Endothelial cell of umbilical vein (primary cell): ENCODE measurements around the gene MRAP. TPM values are rescaled to one million over a fixed set of nuclear protein-coding genes. Genes with fewer than 3 reads are reported as not detected.

Source experiments
- BruUV-seq: library from RNA; stranded (reverse); fragments of 400-500 nt; replicated peaks from 2 replicates; lab custom pipeline; 2021; lab: Mats Ljungman, UMichigan
- CTCF ChIA-PET: fragments of 300-600, 350-600 bp; sonication (Branson Sonifier 250); formaldehyde crosslinking; loops from one replicate; lab custom pipeline; 2021; ENCODE audit warnings: antibody characterized with exemption, inconsistent platforms; lab: Charles Lee
- POLR2A ChIA-PET: fragments of 300-600, 350-600 bp; sonication (Branson Sonifier 250); formaldehyde crosslinking; loops from one replicate; lab custom pipeline; 2021; ENCODE audit warnings: antibody characterized with exemption, inconsistent platforms; lab: Charles Lee
- DNase-seq: peaks from one replicate; pipeline ENCODE4 v3.0.0-alpha.2; 2011; ENCODE audit warnings: low read depth, low spot score
- FAIRE-seq: peaks from 2 replicates; lab custom pipeline; 2011; peaks lifted over from hg19 to GRCh38; lab: Jason Lieb, UNC
- H2AFZ ChIP-seq: 2 replicates; pipeline ENCODE4 v1.6.0; 2012; ENCODE audit warnings: low read depth, low read length, control low read depth, inconsistent platforms
- H3K27ac ChIP-seq: 2 replicates; pipeline ENCODE4 v1.5.1; 2011; ENCODE audit warnings: low read depth, mild to moderate bottlenecking, control low read depth, low read length, moderate library complexity; ENCODE audit not compliant: insufficient read depth
- H3K27me3 ChIP-seq, 2 experiments: 2 replicates each; pipeline versions ENCODE4 v1.6.0 to v1.6.1; 2011; ENCODE audit warnings: low read length in 2 of 2, mixed read lengths in 1 of 2; ENCODE audit not compliant: control insufficient read depth in 2 of 2, insufficient read depth in 2 of 2
- H3K36me3 ChIP-seq, 2 experiments: 2 replicates in 1 of 2; 3 replicates in 1 of 2; pipeline ENCODE4 v1.5.1; 2011; ENCODE audit warnings: low read length in 2 of 2, mild to moderate bottlenecking in 1 of 2, moderate library complexity in 1 of 2; ENCODE audit not compliant: control insufficient read depth in 2 of 2, insufficient read depth in 2 of 2; ENCODE audit errors: extremely low read depth in 1 of 2
- H3K4me1 ChIP-seq: 3 replicates; pipeline ENCODE4 v1.5.1; 2011; ENCODE audit warnings: mild to moderate bottlenecking, low read length; ENCODE audit not compliant: control insufficient read depth, insufficient read depth; ENCODE audit errors: extremely low read depth
- H3K4me2 ChIP-seq: 2 replicates; pipeline ENCODE4 v1.6.1; 2011; ENCODE audit warnings: low read length, control low read depth, mixed read lengths; ENCODE audit not compliant: insufficient read depth
- H3K4me3 ChIP-seq, 3 experiments: fragments of 200-600 bp in 1 of 3; sonication (generic), shearing (Covaris generic) in 1 of 3; replicated peaks in 1 of 3; 2 replicates each; pipeline ENCODE4 v1.5.1; 2011 to 2016; ENCODE audit warnings: control low read depth in 3 of 3, low read length in 3 of 3, mild to moderate bottlenecking in 2 of 3, inconsistent platforms in 1 of 3, low read depth in 1 of 3, moderate library complexity in 1 of 3; ENCODE audit not compliant: insufficient read depth in 1 of 3
- H3K79me2 ChIP-seq: 2 replicates; pipeline ENCODE4 v1.6.0; 2012; ENCODE audit warnings: low read length, inconsistent platforms; ENCODE audit not compliant: control insufficient read depth, insufficient read depth
- H3K9ac ChIP-seq: replicated peaks from 2 replicates; pipeline ENCODE3; 2011; ENCODE audit warnings: low read length, control low read depth; ENCODE audit not compliant: insufficient read depth; ENCODE audit errors: extremely low read depth
- H3K9me1 ChIP-seq: replicated peaks from 3 replicates; pipeline ENCODE4 v1.6.0; 2011; ENCODE audit warnings: mild to moderate bottlenecking, low read length; ENCODE audit not compliant: control insufficient read depth, insufficient read depth; ENCODE audit errors: extremely low read depth
- H3K9me3 ChIP-seq: replicated peaks from 2 replicates; pipeline ENCODE4 v1.5.1; 2012; ENCODE audit warnings: low read length, inconsistent platforms; ENCODE audit not compliant: control insufficient read depth, insufficient read depth
- H4K20me1 ChIP-seq: replicated peaks from 2 replicates; pipeline ENCODE3; 2011; ENCODE audit warnings: mild to moderate bottlenecking, low read length; ENCODE audit not compliant: control insufficient read depth, insufficient read depth; ENCODE audit errors: extremely low read depth
- GATA2 ChIP-seq: IDR thresholded peaks from 2 replicates; pipeline ENCODE4 v1.7.0; 2011; ENCODE audit warnings: low read depth, mild to moderate bottlenecking, moderate library complexity, mixed read lengths, low read length; ENCODE audit not compliant: insufficient read length, insufficient read depth
- dilution Hi-C: fragments of 300-500 bp; cut with MboI; formaldehyde crosslinking; loops from one replicate; pipeline ENCODE4 v1.15.0; 2019; ENCODE audit warnings: low sequenced_read_pairs; ENCODE audit not compliant: extremely low pct_ligation_motif_present
- intact Hi-C: fragments of 100-400 bp; cut with micrococcal nuclease; formaldehyde crosslinking; loops from one replicate; pipeline ENCODE4 v1.10.0; 2022
- polyA plus RNA-seq, 4 experiments: library from polyadenylated mRNA; depleted of rRNA in 3 of 4; stranded (reverse) in 3 of 4; unstranded in 1 of 4; fragments of >200 nt; gene quantifications; 2 replicates each; pipeline versions ENCODE4 v1.2.1 to v1.2.3, GENCODE V29; 2011 to 2012; ENCODE audit warnings: missing spikeins in 1 of 4
- total RNA-seq: library from RNA; stranded (reverse); gene quantifications from 2 replicates; pipeline ENCODE4 v1.2.3, GENCODE V29; 2021

MRAP gene
- total and polyA plus RNA-seq, 2 donors (not counting 3 experiments of a cell fraction or from before 2014, with no cell fraction given) = not detected

DNA sequence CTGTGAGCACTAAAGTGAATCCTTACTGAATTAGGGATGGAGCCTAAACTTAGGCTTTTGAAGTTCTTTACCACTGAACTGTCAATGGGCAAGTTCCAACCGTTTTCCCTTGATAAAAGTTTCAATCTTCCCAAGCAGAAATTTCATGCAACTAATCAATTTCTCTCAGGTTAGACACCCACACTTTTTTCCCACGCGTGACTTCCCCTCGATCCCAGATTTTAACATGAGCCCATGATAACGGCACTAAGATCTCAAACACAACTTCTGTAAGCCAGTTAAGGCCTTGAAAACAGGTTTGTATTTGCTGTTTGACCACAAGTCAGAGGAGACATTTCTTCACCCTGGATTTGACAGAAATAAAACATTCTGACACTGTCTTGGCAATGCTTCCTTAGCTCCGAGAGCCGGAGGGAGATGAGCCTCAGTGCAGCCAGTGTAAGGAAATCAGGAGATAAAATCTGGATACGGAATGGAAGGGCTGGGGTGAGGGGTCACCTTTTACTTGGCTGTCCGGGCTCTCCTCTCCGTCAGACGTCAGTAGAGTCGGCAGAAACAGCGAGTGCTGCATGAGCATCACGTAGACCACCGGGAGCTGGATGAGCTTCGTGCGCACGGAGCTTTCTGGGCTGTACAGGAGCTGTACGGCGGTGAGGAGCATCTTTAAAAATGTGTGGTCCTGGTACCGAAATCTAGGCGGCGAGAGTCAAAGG is 39.7 kb downstream of the MRAP start:
- CTCF ChIA-PET = interaction anchor here (2.3 kb wide), 1 partner anchor 263 kb away, joined by 11 read pairs; no protein-coding TSS in a partner anchor
- Histone ChIP-seq H3K27ac (no peak overlapping the region), H2AFZ (no peak overlapping the region), H3K36me3 (peaks cover 8 to 27% of the 10 kb centered on the region in 2 experiments), H3K79me2 (no peaks in the 10 kb centered on the region), H3K4me2 (no peak overlapping the region), H4K20me1 (no peaks in the 10 kb centered on the region), H3K4me3 (no peak overlapping the region), H3K27me3 (no peaks in the 10 kb centered on the region), H3K9me1 (no peaks in the 10 kb centered on the region), H3K9me3 (no peaks in the 10 kb centered on the region), H3K4me1 (peaks cover 6% of the 10 kb centered on the region), H3K9ac (no peak overlapping the region)
- no peak for TF ChIP-seq GATA2
- FAIRE-seq (no peak), DNase-seq (no peak)
- POLR2A ChIA-PET = no interaction called here
- dilution Hi-C loops (no loop called here), intact Hi-C loops (no loop called here)
- BruUV-seq = no TSS peak

DNA sequence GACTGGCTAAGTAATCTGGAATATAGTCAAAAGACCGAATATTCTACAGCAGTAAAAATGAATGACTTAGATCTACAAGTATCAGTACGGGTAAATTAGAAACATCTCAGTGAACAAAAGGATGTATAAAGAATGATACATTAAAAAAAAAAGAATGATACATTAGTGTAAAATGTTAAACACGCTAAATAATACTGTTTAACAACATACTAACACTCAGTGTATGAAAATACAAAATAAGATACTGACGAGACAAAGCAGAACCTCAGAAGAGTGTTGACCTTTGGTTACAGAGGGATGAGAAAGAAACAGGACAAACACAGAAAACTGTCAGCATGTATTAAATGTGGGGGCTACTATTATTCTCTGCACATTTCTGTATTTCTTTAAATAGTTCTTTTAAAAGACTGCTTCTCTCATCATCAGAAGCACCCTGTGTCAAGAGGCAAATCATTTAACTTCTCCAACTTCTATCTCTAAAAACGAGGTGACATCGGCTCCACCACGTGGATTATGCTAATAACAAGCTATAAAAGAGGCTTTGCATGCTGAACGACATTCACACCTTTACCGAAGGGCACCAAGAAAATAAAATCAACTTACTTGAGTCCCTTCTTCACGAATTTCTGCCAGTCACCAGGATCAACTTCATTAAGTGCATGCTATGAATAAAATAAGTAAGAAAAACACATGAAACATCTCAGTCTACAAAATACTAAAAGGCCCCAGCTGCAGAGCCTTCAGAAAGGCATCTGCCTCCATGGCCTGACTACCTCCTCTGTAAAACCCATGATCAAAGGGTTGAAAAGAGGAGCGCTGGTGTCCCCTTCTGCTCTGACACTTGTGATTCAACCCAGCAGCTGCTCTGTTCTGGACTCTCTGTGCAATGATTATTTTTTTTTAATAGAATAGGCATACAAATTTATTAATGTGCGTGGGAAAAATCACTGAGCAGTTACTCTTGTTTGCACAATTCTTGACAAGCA is 42.5 kb downstream of the MRAP start:
- BruUV-seq = no TSS peak
- H3K27ac ChIP-seq = no peak overlapping the region
- H3K36me3 ChIP-seq = peaks cover 14 to 35% of the 10 kb centered on the region in 2 experiments
- DNase-seq (no peak), FAIRE-seq (no peak)
- H3K9ac ChIP-seq = no peak overlapping the region
- POLR2A ChIA-PET = no interaction called here
- no peak for TF ChIP-seq GATA2
- H3K27me3 ChIP-seq = no peaks in the 10 kb centered on the region
- H3K4me2 ChIP-seq = no peak overlapping the region
- H3K4me3 ChIP-seq = no peak overlapping the region
- H3K4me1 ChIP-seq = peaks cover 6% of the 10 kb centered on the region
- dilution Hi-C loops (no loop called here), intact Hi-C loops (loop anchor here (5.0 kb wide), 1 partner anchor 226 kb away; no protein-coding TSS in a partner anchor)
- no peak overlapping the region for H2AFZ ChIP-seq
- H3K9me3 ChIP-seq = peaks cover 5% of the 10 kb centered on the region
- H4K20me1 ChIP-seq = no peaks in the 10 kb centered on the region
- CTCF ChIA-PET = interaction anchor here (1.5 kb wide), 1 partner anchor 260 kb away, joined by 3 read pairs; no protein-coding TSS in a partner anchor
- no peaks in the 10 kb centered on the region for H3K79me2 ChIP-seq
- H3K9me1 ChIP-seq = no peaks in the 10 kb centered on the region
